Small intestine (tissue), 4 donors: ENCODE measurements around the gene COLQ. TPM values are rescaled to one million over a fixed set of nuclear protein-coding genes. Genes with fewer than 3 reads are reported as not detected.

ENCODE experiments used
- polyA plus RNA-seq, 4 donors: library from polyadenylated mRNA; stranded (reverse) in 3 of 4; unstranded in 1 of 4; fragments of 200-250 nt in 3 of 4; fragments of 120-200 nt in 1 of 4; gene quantifications; one replicate each; pipeline versions ENCODE4 v1.2.1 to v1.2.3, GENCODE V29; 2013
- donor health status: healthy with polysubstance abuse.
- donor health status: Bipolar disorder and iron deficiency.
- donor health status: healthy.

COLQ gene
- polyA plus RNA-seq, 4 donors = 0.81 to 3.6 (median 2.0) TPM

Other genes starting within 250 kb of the COLQ start
- 10 to 100 TPM in 2 of 4 donors, 1 to 10 TPM in 2; 4.9 to 24.0 (median 10.1) TPM for gene SH3BP5, start 189.1 kb downstream of the COLQ start, polyA plus RNA-seq
- 10 to 100 TPM in 1 of 4 donors, 1 to 10 TPM in 3; 6.8 to 17.3 (median 8.1) TPM for gene METTL6, start 94.2 kb downstream of the COLQ start, polyA plus RNA-seq
- gene EAF1, start 94.1 kb downstream of the COLQ start, polyA plus RNA-seq = 10 to 100 TPM in 1 of 4 donors, 1 to 10 TPM in 3; 5.9 to 19.8 (median 9.6) TPM
- 100 to 1,000 TPM in 2 of 4 donors, 10 to 100 TPM in 2; 24.5 to 138 (median 72.9) TPM for gene HACL1, start 79.9 kb upstream of the COLQ start, polyA plus RNA-seq
- 10 to 100 TPM; 20.6 to 37.6 (median 30.4) TPM for gene BTD, start 80.0 kb upstream of the COLQ start, polyA plus RNA-seq